K562 (cell line): ENCODE results near the gene CIAO3. TPM values are rescaled to one million over a fixed set of nuclear protein-coding genes. Genes with fewer than 3 reads are reported as not detected.

Experiments used
- ATAC-seq: fragments of 200-7000 bp; cut with Tn5 transposase; 3 replicates; pipeline ENCODE4 v1.9.1; 2020; ENCODE audit warnings: moderate library complexity
- BruUV-seq: library from RNA; stranded (reverse); fragments of 400-500 nt; replicated peaks from 2 replicates; lab custom pipeline; 2021; lab: Mats Ljungman, UMichigan
- CTCF ChIA-PET: fragments of 300-600 bp; formaldehyde crosslinking; extraction: SDS; loops from one replicate; lab custom pipeline; 2021; ENCODE audit warnings: low intra/inter-chr PET ratio; lab: Yijun Ruan, JAX
- POLR2A ChIA-PET: fragments of 300-600, 350-650 bp; sonication (Branson Sonifier 250); formaldehyde crosslinking; extraction: SDS; loops from one replicate; lab custom pipeline; 2021; ENCODE audit warnings: antibody characterized with exemption, inconsistent platforms; lab: Yijun Ruan, JAX
- DNase-seq, 4 experiments: peaks; one replicate each; pipeline versions ENCODE4 v3.0.0 to v3.0.0-alpha.2; 2011 to 2018; ENCODE audit warnings: low spot score in 3 of 4, mixed read lengths in 3 of 4; ENCODE audit errors: extremely low read depth in 1 of 4
- FAIRE-seq: peaks from 2 replicates; lab custom pipeline; 2011; peaks lifted over from hg19 to GRCh38; lab: Jason Lieb, UNC
- H2AFZ ChIP-seq: 2 replicates; pipeline ENCODE4 v1.6.0; 2011; ENCODE audit warnings: low read depth, low read length, control low read depth, inconsistent platforms
- H3K27ac ChIP-seq: fragments of 200-600 bp; 3 replicates; pipeline ENCODE4 v1.8.0; 2011; ENCODE audit warnings: low read depth, mild to moderate bottlenecking, control low read depth, inconsistent platforms, low read length, moderate library complexity, mixed read lengths; ENCODE audit errors: extremely low read depth
- H3K27me3 ChIP-seq, 2 experiments: fragments of 300-600 bp in 1 of 2; 2 replicates in 1 of 2; 3 replicates in 1 of 2; pipeline versions ENCODE4 v1.6.0 to v1.8.0; 2011; ENCODE audit warnings: inconsistent platforms in 2 of 2, low read length in 2 of 2, mild to moderate bottlenecking in 1 of 2, mixed read lengths in 1 of 2, moderate library complexity in 1 of 2; ENCODE audit not compliant: control insufficient read depth in 2 of 2, insufficient read depth in 2 of 2
- H3K36me3 ChIP-seq: fragments of 300-600 bp; 3 replicates; pipeline ENCODE4 v1.8.0; 2011; ENCODE audit warnings: mild to moderate bottlenecking, low read length, inconsistent platforms; ENCODE audit not compliant: control insufficient read depth, insufficient read depth
- H3K4me1 ChIP-seq, 2 experiments: fragments of 200-600 bp in 1 of 2; replicated peaks in 1 of 2; 2 replicates in 1 of 2; 3 replicates in 1 of 2; pipeline versions ENCODE4 v1.5.1 to v1.8.0; 2011; ENCODE audit warnings: inconsistent platforms in 2 of 2, low read length in 2 of 2, mild to moderate bottlenecking in 1 of 2, mixed read lengths in 1 of 2, moderate library complexity in 1 of 2; ENCODE audit not compliant: control insufficient read depth in 2 of 2, insufficient read depth in 2 of 2
- H3K4me2 ChIP-seq: 2 replicates; pipeline ENCODE4 v1.6.1; 2011; ENCODE audit warnings: low read length, control low read depth, inconsistent platforms, mixed read lengths; ENCODE audit not compliant: insufficient read depth
- H3K4me3 ChIP-seq: fragments of 200-600 bp; sonication (generic), shearing (Covaris generic); 2 replicates; pipeline ENCODE4 v1.5.1; 2016; ENCODE audit warnings: control low read depth, inconsistent platforms
- H3K79me2 ChIP-seq: fragments of 200-600 bp; 3 replicates; pipeline ENCODE4 v1.8.0; 2011; ENCODE audit warnings: low read length, inconsistent platforms; ENCODE audit not compliant: control insufficient read depth, insufficient read depth
- H3K9ac ChIP-seq, 2 experiments: 2 replicates each; pipeline versions ENCODE4 v1.6.0 to v1.6.1; 2011; ENCODE audit warnings: low read depth in 2 of 2, low read length in 2 of 2, control low read depth in 1 of 2, inconsistent platforms in 1 of 2, mild to moderate bottlenecking in 1 of 2, mixed read lengths in 1 of 2; ENCODE audit not compliant: insufficient read depth in 1 of 2
- H3K9me1 ChIP-seq: one replicate; pipeline ENCODE4 v1.6.0; 2011; ENCODE audit warnings: inconsistent platforms, mild to moderate bottlenecking, low read length, moderate library complexity; ENCODE audit not compliant: control insufficient read depth, insufficient read depth
- H3K9me3 ChIP-seq: replicated peaks from 2 replicates; pipeline ENCODE4 v1.5.1; 2011; ENCODE audit warnings: low read depth, low read length, inconsistent platforms; ENCODE audit not compliant: control insufficient read depth, insufficient read depth
- H4K20me1 ChIP-seq: replicated peaks from 2 replicates; pipeline ENCODE4 v1.6.1; 2011; ENCODE audit warnings: low read length, inconsistent platforms, mixed read lengths; ENCODE audit not compliant: control insufficient read depth, insufficient read depth
- BHLHE40 ChIP-seq: IDR thresholded peaks from 2 replicates; pipeline ENCODE4 v1.6.1; 2011; ENCODE audit warnings: low read length, improper control_type of control experiment
- CHD2 ChIP-seq: IDR thresholded peaks from 2 replicates; pipeline ENCODE4 v1.6.1; 2011; ENCODE audit warnings: low read depth, low read length
- POLR2G ChIP-seq: fragments of 200-400 bp; formaldehyde crosslinking; IDR thresholded peaks from 2 replicates; pipeline ENCODE4 v1.6.1; 2017; ENCODE audit warnings: low read depth, mild to moderate bottlenecking, antibody characterized with exemption, low read length, moderate library complexity
- SREBF1 ChIP-seq: fragments of 150-350 bp; IDR thresholded peaks from 2 replicates; pipeline ENCODE4 v1.6.1; 2014; ENCODE audit warnings: antibody characterized with exemption, low read depth, low read length, borderline replicate concordance
- WGBS: fragments of 100-300 bp; shearing (Covaris generic); methylation state at CpG from one replicate; pipeline ENCODE4 v1.1.6; 2016; ENCODE audit warnings: low coverage, mixed read lengths; ENCODE audit not compliant: insufficient coverage; ENCODE audit errors: missing lambda C conversion rate; 5-methylcytosine and 5-hydroxymethylcytosine counted together
- in situ Hi-C: fragments of 300-500 bp; cut with MboI; formaldehyde crosslinking; loops from 4 replicates; pipeline ENCODE4 v1.15.0; 2018; ENCODE audit warnings: inconsistent platforms, mixed read lengths
- intact Hi-C: fragments of 100-400 bp; cut with micrococcal nuclease; formaldehyde crosslinking; loops from 2 replicates; pipeline ENCODE4 v1.14.2; 2022
- polyA plus RNA-seq, 8 experiments: library from polyadenylated mRNA; depleted of rRNA in 4 of 8; stranded (reverse) in 5 of 8; unstranded in 3 of 8; fragments of >200 nt; fragmentation: Nextera tagmentation in 2 of 8; fragmentation: Illumina TruSeq in 1 of 8; extraction: Ambion mirVana in 2 of 8; extraction: Trizol in 1 of 8; gene quantifications; 2 replicates each; pipeline versions ENCODE4 v1.2.1 to v1.2.3, GENCODE V29; 2011 to 2014; ENCODE audit warnings: inconsistent platforms in 1 of 8, missing spikeins in 1 of 8
- total RNA-seq, 7 experiments: library from RNA; depleted of rRNA in 6 of 7; stranded (reverse); fragments of >200 nt in 6 of 7; fragmentation: Illumina TruSeq in 2 of 7; extraction: Trizol in 2 of 7; gene quantifications; 2 replicates each; pipeline versions ENCODE4 v1.2.1 to v1.2.3, GENCODE V29; 2011 to 2021; ENCODE audit warnings: low replicate concordance in 1 of 7
- TF ChIP-seq, protein P1 (sequence below): sonication (generic); formaldehyde crosslinking; IDR thresholded peaks from 2 replicates; pipeline ENCODE4 v1.8.1; 2023; ENCODE audit warnings: mild to moderate bottlenecking, missing genetic modification reagents
- TF ChIP-seq, protein P2 (sequence below), 3 experiments: fragments of 200-800 bp in 1 of 3; sonication (Bioruptor generic) in 1 of 3; sonication (generic) in 1 of 3; formaldehyde crosslinking in 1 of 3; IDR thresholded peaks; 2 replicates each; pipeline versions ENCODE4 v1.6.1 to v1.8.0; 2016 to 2022; ENCODE audit warnings: mild to moderate bottlenecking in 2 of 3, missing compliant biosample characterization in 2 of 3, missing genetic modification characterization in 2 of 3, missing genetic modification reagents in 1 of 3

CIAO3 gene
- total and polyA plus RNA-seq, 9 of the 15 experiments (the other 6 are each of a cell fraction or from before 2014, with no cell fraction given), result 2.2 to 35.6 (median 18.7) TPM

DNA sequence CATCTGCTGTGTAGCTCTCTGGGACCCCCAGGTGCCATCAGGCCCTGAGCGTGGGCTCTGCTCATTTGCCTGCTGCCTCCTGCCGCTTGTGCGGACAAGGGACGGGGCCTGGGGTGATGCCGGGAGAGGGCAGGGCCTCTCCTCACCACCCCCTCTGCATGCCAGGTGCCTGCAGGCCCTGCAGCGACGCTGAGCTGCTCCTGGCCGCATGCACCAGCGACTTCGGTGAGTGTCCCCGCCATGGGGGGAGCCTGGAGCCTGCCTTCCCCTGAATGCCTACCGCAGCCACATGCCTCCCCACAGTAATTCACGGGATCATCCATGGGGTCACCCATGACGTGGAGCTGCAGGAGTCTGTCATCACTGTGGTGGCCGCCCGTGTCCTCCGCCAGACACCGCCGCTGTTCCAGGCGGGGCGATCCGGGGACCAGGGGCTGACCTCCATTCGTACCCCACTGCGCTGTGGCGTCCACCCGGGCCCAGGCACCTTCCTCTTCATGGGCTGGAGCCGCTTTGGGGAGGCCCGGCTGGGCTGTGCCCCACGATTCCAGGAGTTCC is 23.9 kb downstream of the CIAO3 start:
- peaks cover 12 to 86% of the 10 kb centered on the region in 2 experiments; a peak in 4 of 5 replicates for H3K4me1 ChIP-seq
- H3K9me3 ChIP-seq, result no peaks in the 10 kb centered on the region
- intact Hi-C loops (no loop called here), in situ Hi-C loops (loop anchor here (10.0 kb wide), 1 partner anchor 338 kb away; no protein-coding TSS in a partner anchor)
- peaks cover 19% of the 10 kb centered on the region; the same call in 2 of the 3 replicates for H3K36me3 ChIP-seq
- H3K27ac ChIP-seq, result no peak overlapping the region
- H3K4me2 ChIP-seq, result no peak overlapping the region
- ATAC-seq (no peak), DNase-seq (no peak), FAIRE-seq (no peak)
- TF ChIP-seq POLR2G (peak; percentile 67), CHD2 (no peak), BHLHE40 (no peak), SREBF1 (no peak)
- TF ChIP-seq, protein P1, sequence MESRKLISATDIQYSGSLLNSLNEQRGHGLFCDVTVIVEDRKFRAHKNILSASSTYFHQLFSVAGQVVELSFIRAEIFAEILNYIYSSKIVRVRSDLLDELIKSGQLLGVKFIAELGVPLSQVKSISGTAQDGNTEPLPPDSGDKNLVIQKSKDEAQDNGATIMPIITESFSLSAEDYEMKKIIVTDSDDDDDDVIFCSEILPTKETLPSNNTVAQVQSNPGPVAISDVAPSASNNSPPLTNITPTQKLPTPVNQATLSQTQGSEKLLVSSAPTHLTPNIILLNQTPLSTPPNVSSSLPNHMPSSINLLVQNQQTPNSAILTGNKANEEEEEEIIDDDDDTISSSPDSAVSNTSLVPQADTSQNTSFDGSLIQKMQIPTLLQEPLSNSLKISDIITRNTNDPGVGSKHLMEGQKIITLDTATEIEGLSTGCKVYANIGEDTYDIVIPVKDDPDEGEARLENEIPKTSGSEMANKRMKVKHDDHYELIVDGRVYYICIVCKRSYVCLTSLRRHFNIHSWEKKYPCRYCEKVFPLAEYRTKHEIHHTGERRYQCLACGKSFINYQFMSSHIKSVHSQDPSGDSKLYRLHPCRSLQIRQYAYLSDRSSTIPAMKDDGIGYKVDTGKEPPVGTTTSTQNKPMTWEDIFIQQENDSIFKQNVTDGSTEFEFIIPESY (CRISPR knock-in tag), result peak; percentile 95
- TF ChIP-seq, protein P2, sequence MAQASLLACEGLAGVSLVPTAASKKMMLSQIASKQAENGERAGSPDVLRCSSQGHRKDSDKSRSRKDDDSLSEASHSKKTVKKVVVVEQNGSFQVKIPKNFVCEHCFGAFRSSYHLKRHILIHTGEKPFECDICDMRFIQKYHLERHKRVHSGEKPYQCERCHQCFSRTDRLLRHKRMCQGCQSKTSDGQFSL (CRISPR knock-in tag; IDR thresholded peaks at IDR 0.05), result 0 out of 2 replicates have a peak, but pooled peaks have one; percentile 6
- TF ChIP-seq, protein P2 (tag; IDR thresholded peaks at IDR 0.05), result no peak
- ChIA-PET CTCF (no interaction called here), POLR2A (interaction anchor here (0.9 to 1.5 kb wide), 2 partner anchors 10 to 26 kb away, joined by 4 read pairs; partner anchors contain the start of gene WDR24)
- H4K20me1 ChIP-seq, result no peaks in the 10 kb centered on the region; the same call in 1 of the 2 replicates
- no peak overlapping the region for H3K4me3 ChIP-seq
- H3K9ac ChIP-seq, result peak overlapping the region in 1 of 2 experiments; percentile 92; a peak in 2 of 4 replicates
- peaks cover 38% of the 10 kb centered on the region for H3K79me2 ChIP-seq
- H3K27me3 ChIP-seq, result no peaks in the 10 kb centered on the region
- peaks cover 3% of the 10 kb centered on the region for H3K9me1 ChIP-seq
- no TSS peak for BruUV-seq
- WGBS, result 94% methylated on average over 25 of the region's 29 CpGs
- H2AFZ ChIP-seq, result no peak overlapping the region
